ENCODE results near the gene P2RY2.

Gene P2RY2

GRCh38 chr11:73182824-73183321 lies 35.2 kb upstream of the P2RY2 start:
- Mint-ChIP-seq H3K4me1 (ENCODE audit: low read depth) (peaks cover 13% of the 10 kb centered on the region), H3K27ac (no peak overlapping the region), H3K9me3 (no peaks in the 10 kb centered on the region), H3K36me3 (ENCODE audit: low read depth) (no peaks in the 10 kb centered on the region), H3K27me3 (ENCODE audit: low read depth) (peaks cover 23% of the 10 kb centered on the region), H3K4me3 (no peak overlapping the region)

GRCh38 chr11:73184953-73185671 lies 33.0 kb upstream of the P2RY2 start:
- Mint-ChIP-seq H3K4me3 (no peak overlapping the region), H3K27me3 (ENCODE audit: low read depth) (peaks cover 18% of the 10 kb centered on the region), H3K9me3 (no peaks in the 10 kb centered on the region), H3K27ac (no peak overlapping the region), H3K36me3 (ENCODE audit: low read depth) (no peaks in the 10 kb centered on the region), H3K4me1 (ENCODE audit: low read depth) (peaks cover 7% of the 10 kb centered on the region)

- Mint-ChIP-seq H3K27me3 (ENCODE audit: low read depth) (peaks cover 18% of the 10 kb centered on the region), H3K9me3 (no peaks in the 10 kb centered on the region), H3K4me1 (ENCODE audit: low read depth) (peaks cover 7% of the 10 kb centered on the region), H3K36me3 (ENCODE audit: low read depth) (no peaks in the 10 kb centered on the region), H3K27ac (no peak overlapping the region), H3K4me3 (no peak overlapping the region)
Measured at GRCh38 chr11:73185680-73186293, 32.3 kb upstream of the P2RY2 start.

- H3K4me3 Mint-ChIP-seq = no peak overlapping the region
Measured at GRCh38 chr11:73186294-73186850, 31.7 kb upstream of the P2RY2 start.

GRCh38 chr11:73186886-73187285 lies 31.2 kb upstream of the P2RY2 start:
- Mint-ChIP-seq H3K4me1 (ENCODE audit: low read depth) (peaks cover 7% of the 10 kb centered on the region), H3K36me3 (ENCODE audit: low read depth) (no peaks in the 10 kb centered on the region), H3K4me3 (no peak overlapping the region), H3K27ac (no peak overlapping the region), H3K9me3 (no peaks in the 10 kb centered on the region), H3K27me3 (ENCODE audit: low read depth) (peaks cover 13% of the 10 kb centered on the region)

More at GRCh38 chr11:73186294-73186850, 31.7 kb upstream of the P2RY2 start:
- H3K27me3 Mint-ChIP-seq (ENCODE audit: low read depth) = peaks cover 18% of the 10 kb centered on the region
- no peak overlapping the region for H3K27ac Mint-ChIP-seq
- peaks cover 7% of the 10 kb centered on the region for H3K4me1 Mint-ChIP-seq (ENCODE audit: low read depth)
- H3K9me3 Mint-ChIP-seq = no peaks in the 10 kb centered on the region
- no peaks in the 10 kb centered on the region for H3K36me3 Mint-ChIP-seq (ENCODE audit: low read depth)

GRCh38 chr11:73187854-73188253 lies 30.2 kb upstream of the P2RY2 start:
- Mint-ChIP-seq H3K36me3 (ENCODE audit: low read depth) (no peaks in the 10 kb centered on the region), H3K4me1 (ENCODE audit: low read depth) (peaks cover 7% of the 10 kb centered on the region), H3K9me3 (no peaks in the 10 kb centered on the region), H3K27me3 (ENCODE audit: low read depth) (peaks cover 10% of the 10 kb centered on the region), H3K4me3 (no peak overlapping the region), H3K27ac (no peak overlapping the region)

- Mint-ChIP-seq H3K36me3 (ENCODE audit: low read depth) (no peaks in the 10 kb centered on the region), H3K4me1 (ENCODE audit: low read depth) (peaks cover 7% of the 10 kb centered on the region), H3K4me3 (no peak overlapping the region), H3K9me3 (no peaks in the 10 kb centered on the region), H3K27ac (no peak overlapping the region), H3K27me3 (ENCODE audit: low read depth) (peaks cover 6% of the 10 kb centered on the region)
Measured at GRCh38 chr11:73188301-73188700, 29.8 kb upstream of the P2RY2 start.

GRCh38 chr11:73189315-73189714 lies 28.8 kb upstream of the P2RY2 start:
- no peaks in the 10 kb centered on the region for H3K36me3 Mint-ChIP-seq (ENCODE audit: low read depth)
- no peaks in the 10 kb centered on the region for H3K9me3 Mint-ChIP-seq
- H3K27me3 Mint-ChIP-seq (ENCODE audit: low read depth) = peaks cover 4% of the 10 kb centered on the region
- H3K27ac Mint-ChIP-seq = no peak overlapping the region
- H3K4me1 Mint-ChIP-seq (ENCODE audit: low read depth) = peaks cover 6% of the 10 kb centered on the region
- H3K4me3 Mint-ChIP-seq = no peak overlapping the region

- Mint-ChIP-seq H3K4me3 (no peak overlapping the region), H3K4me1 (ENCODE audit: low read depth) (peaks cover 4% of the 10 kb centered on the region), H3K36me3 (ENCODE audit: low read depth) (no peaks in the 10 kb centered on the region), H3K27ac (no peak overlapping the region), H3K27me3 (ENCODE audit: low read depth) (peaks cover 3% of the 10 kb centered on the region), H3K9me3 (no peaks in the 10 kb centered on the region)
Measured at GRCh38 chr11:73189723-73190556, 28.1 kb upstream of the P2RY2 start.

- H3K27me3 Mint-ChIP-seq (ENCODE audit: low read depth) = no peaks in the 10 kb centered on the region
- no peaks in the 10 kb centered on the region for H3K9me3 Mint-ChIP-seq
- H3K4me3 Mint-ChIP-seq = no peak overlapping the region
- H3K27ac Mint-ChIP-seq = no peak overlapping the region
- no peaks in the 10 kb centered on the region for H3K36me3 Mint-ChIP-seq (ENCODE audit: low read depth)
- H3K4me1 Mint-ChIP-seq (ENCODE audit: low read depth) = no peaks in the 10 kb centered on the region
Measured at GRCh38 chr11:73190557-73190885, 27.6 kb upstream of the P2RY2 start.

- Mint-ChIP-seq H3K27me3 (ENCODE audit: low read depth) (peaks cover 3% of the 10 kb centered on the region), H3K4me3 (no peak overlapping the region), H3K27ac (no peak overlapping the region), H3K9me3 (no peaks in the 10 kb centered on the region), H3K4me1 (ENCODE audit: low read depth) (no peaks in the 10 kb centered on the region), H3K36me3 (ENCODE audit: low read depth) (no peaks in the 10 kb centered on the region)
Measured at GRCh38 chr11:73191151-73191550, 26.9 kb upstream of the P2RY2 start.

- Mint-ChIP-seq H3K27me3 (ENCODE audit: low read depth) (peaks cover 4% of the 10 kb centered on the region), H3K4me3 (no peak overlapping the region), H3K4me1 (ENCODE audit: low read depth) (no peaks in the 10 kb centered on the region), H3K36me3 (ENCODE audit: low read depth) (no peaks in the 10 kb centered on the region), H3K27ac (no peak overlapping the region), H3K9me3 (no peaks in the 10 kb centered on the region)
Measured at GRCh38 chr11:73192272-73192671, 25.8 kb upstream of the P2RY2 start.

GRCh38 chr11:73193251-73194033 lies 24.6 kb upstream of the P2RY2 start:
- H3K27me3 Mint-ChIP-seq (ENCODE audit: low read depth) = peaks cover 5% of the 10 kb centered on the region
- no peak overlapping the region for H3K4me3 Mint-ChIP-seq
- no peaks in the 10 kb centered on the region for H3K36me3 Mint-ChIP-seq (ENCODE audit: low read depth)
- H3K9me3 Mint-ChIP-seq = no peaks in the 10 kb centered on the region
- no peaks in the 10 kb centered on the region for H3K4me1 Mint-ChIP-seq (ENCODE audit: low read depth)
- no peak overlapping the region for H3K27ac Mint-ChIP-seq

GRCh38 chr11:73194034-73194507 lies 24.0 kb upstream of the P2RY2 start:
- H3K27me3 Mint-ChIP-seq (ENCODE audit: low read depth) = peaks cover 8% of the 10 kb centered on the region
- no peak overlapping the region for H3K27ac Mint-ChIP-seq
- H3K4me1 Mint-ChIP-seq (ENCODE audit: low read depth) = no peaks in the 10 kb centered on the region
- H3K36me3 Mint-ChIP-seq (ENCODE audit: low read depth) = no peaks in the 10 kb centered on the region
- H3K4me3 Mint-ChIP-seq = no peak overlapping the region
- H3K9me3 Mint-ChIP-seq = no peaks in the 10 kb centered on the region
